CD4-positive, alpha-beta T cell treated with Interferon gamma for 1 hour (primary cell): ENCODE measurements around the gene PKM.
"Not testable (repeated sequence)": the region's sequence is repeated elsewhere in the genome, so short reads cannot be mapped to it uniquely, and the experiment has no call there.

Source experiments
- DNase-seq: peaks from one replicate; pipeline ENCODE4 v3.0.0-alpha.2; 2020

Gene PKM

GRCh38 chr15:72231066-72231832, at the start of gene PKM:
TSS of gene PKM (minus strand) at chr15:72231190. CDS start at chr15:72219097, 12,093 bp downstream.
- DNase-seq, result peak; percentile 91

GRCh38 chr15:72280751-72281150, 49.8 kb upstream of the PKM start:
- DNase-seq, result no peak

GRCh38 chr15:72278737-72279136, 47.7 kb upstream of the PKM start:
- DNase-seq, result no peak

GRCh38 chr15:72276326-72276700, 45.3 kb upstream of the PKM start:
- DNase-seq, result no peak

GRCh38 chr15:72275635-72276325, 44.8 kb upstream of the PKM start:
- DNase-seq, result not testable (repeated sequence)

- no peak for DNase-seq
Observed at GRCh38 chr15:72272997-72273352, 42.0 kb upstream of the PKM start.

- peak; percentile 100 for DNase-seq
Observed at GRCh38 chr15:72272213-72272996, 41.4 kb upstream of the PKM start, which contains the start of gene PARP6. TSS of gene PARP6 (minus strand) at chr15:72272554. CDS start at chr15:72267477, 5,077 bp downstream.

- no peak for DNase-seq
Observed at GRCh38 chr15:72271895-72272212, 40.9 kb upstream of the PKM start.

GRCh38 chr15:72271221-72271620, 40.2 kb upstream of the PKM start:
- DNase-seq, result no peak

GRCh38 chr15:72269739-72270138, 38.7 kb upstream of the PKM start:
- no peak for DNase-seq

- DNase-seq, result no peak
Observed at GRCh38 chr15:72265031-72265430, 34.0 kb upstream of the PKM start.

GRCh38 chr15:72252663-72253299, 21.8 kb upstream of the PKM start:
- DNase-seq, result no peak

- no peak for DNase-seq
Observed at GRCh38 chr15:72249142-72249810, 18.3 kb upstream of the PKM start.

- no peak for DNase-seq
Observed at GRCh38 chr15:72248514-72248913, 17.5 kb upstream of the PKM start.

GRCh38 chr15:72242775-72243370, 11.9 kb upstream of the PKM start:
- DNase-seq, result no peak

GRCh38 chr15:72239652-72240051, 8.7 kb upstream of the PKM start:
- DNase-seq, result no peak

- DNase-seq, result no peak
Observed at GRCh38 chr15:72238586-72238985, 7.6 kb upstream of the PKM start.

GRCh38 chr15:72237853-72238224, 6.8 kb upstream of the PKM start:
- DNase-seq, result no peak

GRCh38 chr15:72237029-72237852, 6.3 kb upstream of the PKM start:
- DNase-seq, result peak; percentile 64

GRCh38 chr15:72236381-72237003, 5.5 kb upstream of the PKM start:
- no peak for DNase-seq

GRCh38 chr15:72235298-72235697, 4.3 kb upstream of the PKM start:
- no peak for DNase-seq
